Esophagus squamous epithelium (tissue), 5 donors: ENCODE data around the gene COL4A2. TPM values are rescaled to one million over a fixed set of nuclear protein-coding genes. Genes with fewer than 3 reads are reported as not detected.

ENCODE experiments used
- DNase-seq: peaks from one replicate; lab custom pipeline; 2025; lab: John Stamatoyannopoulos, UW
- H3K27ac ChIP-seq, 4 donors: fragments of 200-600 bp; sonication (generic); one replicate each; pipeline ENCODE4 v1.5.1; 2016 to 2019; ENCODE audit warnings: mild to moderate bottlenecking in 1 of 4
- H3K27me3 ChIP-seq, 4 donors: fragments of 200-600 bp; sonication (generic); 1 replicate in 3 of 4; 2 replicates in 1 of 4; pipeline versions ENCODE4 v1.5.1 to v1.6.0; 2017 to 2021; ENCODE audit warnings: antibody characterized with exemption in 1 of 4
- H3K36me3 ChIP-seq, 3 donors: fragments of 200-600 bp; sonication (generic); one replicate each; pipeline ENCODE4 v1.5.1; 2016 to 2019
- H3K4me1 ChIP-seq, 3 donors: fragments of 200-600 bp; sonication (generic); one replicate each; pipeline ENCODE4 v1.5.1; 2017 to 2019
- H3K4me3 ChIP-seq, 4 donors: fragments of 200-600 bp; sonication (generic); 1 replicate in 3 of 4; 2 replicates in 1 of 4; pipeline ENCODE4 v1.5.1; 2016 to 2019; ENCODE audit warnings: mild to moderate bottlenecking in 2 of 4, moderate library complexity in 1 of 4
- H3K9me3 ChIP-seq, 3 donors: fragments of 200-600 bp; sonication (generic); one replicate each; pipeline ENCODE4 v1.5.1; 2016 to 2019
- POLR2A ChIP-seq, 4 donors: fragments of 450-650 bp; IDR thresholded peaks; one replicate each; pipeline ENCODE4 v1.6.1; 2017; ENCODE audit warnings: antibody characterized with exemption in 4 of 4, mild to moderate bottlenecking in 4 of 4, moderate library complexity in 3 of 4
- WGBS, 2 donors: methylation state at CpG; one replicate each; pipeline ENCODE4 v1.1.5; 2018; 5-methylcytosine and 5-hydroxymethylcytosine counted together
- intact Hi-C: fragments of 100-400 bp; cut with DNase I; formaldehyde crosslinking; loops from one replicate; pipeline ENCODE4 v1.15.0; 2022
- total RNA-seq, 4 donors: library from RNA; depleted of rRNA; stranded (reverse); fragments of >200 nt; gene quantifications; one replicate each; pipeline ENCODE4 v1.1.0, GENCODE V29; 2016
- TF ChIP-seq, protein P1 (sequence below), 6 experiments: fragments of 450-650 bp in 4 of 6; fragments of 200-600 bp in 2 of 6; sonication (generic) in 2 of 6; IDR thresholded peaks; one replicate each; pipeline ENCODE4 v1.5.1; 2016 to 2019; ENCODE audit warnings: antibody characterized with exemption in 6 of 6, mild to moderate bottlenecking in 4 of 6, moderate library complexity in 4 of 6
- donor health status: DM: yes; HTN: yes; CAD: no.

The COL4A2 gene
- total RNA-seq, 4 donors from 2014 or later, result 11.9 to 102 (median 43.5) TPM

DNA sequence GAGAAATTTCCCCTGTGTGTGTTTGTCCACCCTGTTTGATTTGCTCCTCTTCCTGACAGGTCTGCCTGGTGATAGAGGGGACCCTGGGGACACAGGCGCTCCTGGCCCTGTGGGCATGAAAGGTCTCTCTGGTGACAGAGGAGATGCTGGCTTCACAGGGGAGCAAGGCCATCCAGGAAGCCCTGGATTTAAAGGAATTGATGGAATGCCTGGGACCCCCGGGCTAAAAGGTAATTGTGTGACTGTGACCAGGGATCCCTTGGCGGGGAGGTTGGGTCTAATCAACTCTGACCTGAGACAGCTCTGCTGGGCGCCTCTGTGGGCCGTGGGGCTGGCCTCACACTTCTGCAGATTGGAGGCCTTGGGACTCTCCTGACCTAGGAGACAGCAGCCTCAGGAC is 173.1 kb downstream of the COL4A2 start:
- no peak for DNase-seq
- H3K4me3 ChIP-seq, result no peak overlapping the region
- TF ChIP-seq, protein P1, sequence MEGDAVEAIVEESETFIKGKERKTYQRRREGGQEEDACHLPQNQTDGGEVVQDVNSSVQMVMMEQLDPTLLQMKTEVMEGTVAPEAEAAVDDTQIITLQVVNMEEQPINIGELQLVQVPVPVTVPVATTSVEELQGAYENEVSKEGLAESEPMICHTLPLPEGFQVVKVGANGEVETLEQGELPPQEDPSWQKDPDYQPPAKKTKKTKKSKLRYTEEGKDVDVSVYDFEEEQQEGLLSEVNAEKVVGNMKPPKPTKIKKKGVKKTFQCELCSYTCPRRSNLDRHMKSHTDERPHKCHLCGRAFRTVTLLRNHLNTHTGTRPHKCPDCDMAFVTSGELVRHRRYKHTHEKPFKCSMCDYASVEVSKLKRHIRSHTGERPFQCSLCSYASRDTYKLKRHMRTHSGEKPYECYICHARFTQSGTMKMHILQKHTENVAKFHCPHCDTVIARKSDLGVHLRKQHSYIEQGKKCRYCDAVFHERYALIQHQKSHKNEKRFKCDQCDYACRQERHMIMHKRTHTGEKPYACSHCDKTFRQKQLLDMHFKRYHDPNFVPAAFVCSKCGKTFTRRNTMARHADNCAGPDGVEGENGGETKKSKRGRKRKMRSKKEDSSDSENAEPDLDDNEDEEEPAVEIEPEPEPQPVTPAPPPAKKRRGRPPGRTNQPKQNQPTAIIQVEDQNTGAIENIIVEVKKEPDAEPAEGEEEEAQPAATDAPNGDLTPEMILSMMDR (IDR thresholded peaks at IDR 0.05), result no peak
- TF ChIP-seq POLR2A (IDR thresholded peaks at IDR 0.05), result no peak
- H3K36me3 ChIP-seq, result peaks cover 0 to 59% (median 0%) of the 10 kb centered on the region in 3 donors
- intact Hi-C loops, result no loop called here
- 66% methylated on average over 3 of the region's 5 CpGs; no CpG with 5 or more reads in 1 of the 2 donors for WGBS, 2 donors
- H3K9me3 ChIP-seq, result no peaks in the 10 kb centered on the region
- H3K27ac ChIP-seq, result peak overlapping the region in 3 of 4 donors; percentile 36 to 68 (median 56)
- peaks cover 0 to 14% (median 6%) of the 10 kb centered on the region in 3 donors for H3K4me1 ChIP-seq
- H3K27me3 ChIP-seq, result no peaks in the 10 kb centered on the region

DNA sequence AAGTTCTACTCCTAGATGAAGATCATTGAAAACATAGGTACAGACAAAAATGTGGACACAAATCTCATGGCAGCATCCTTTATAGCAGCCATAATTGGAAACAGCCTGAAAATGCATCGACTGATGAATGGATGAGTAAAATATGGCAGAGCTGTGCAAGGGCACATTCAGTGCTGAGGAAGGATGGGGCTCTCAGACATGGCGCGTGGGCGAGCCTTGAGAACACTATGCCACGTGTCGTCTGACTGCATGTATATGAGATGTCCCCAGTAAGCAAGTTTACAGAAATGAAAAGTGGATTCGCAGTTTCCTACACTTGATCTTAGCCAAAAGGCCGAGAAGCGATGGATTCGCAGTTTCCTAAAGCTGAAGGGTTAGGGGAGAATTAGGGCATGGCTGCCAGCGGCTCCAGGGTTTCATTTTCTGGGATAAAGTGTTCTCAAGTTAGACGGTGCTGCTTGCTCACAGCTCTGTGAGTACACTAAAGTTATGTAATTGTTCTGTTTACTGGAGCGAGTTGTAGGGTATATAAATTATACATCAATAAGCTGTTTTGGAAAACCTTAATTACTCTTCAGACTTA is 176.4 kb downstream of the COL4A2 start:
- Histone ChIP-seq H3K4me1 (peaks cover 0 to 11% (median 6%) of the 10 kb centered on the region in 3 donors), H3K27ac (peak overlapping the region in 3 of 4 donors; percentile 7 to 45 (median 39)), H3K9me3 (no peaks in the 10 kb centered on the region), H3K36me3 (peaks cover 0 to 51% (median 0%) of the 10 kb centered on the region in 3 donors), H3K27me3 (no peaks in the 10 kb centered on the region), H3K4me3 (no peak overlapping the region)
- TF ChIP-seq, protein P1 (IDR thresholded peaks at IDR 0.05), result no peak
- TF ChIP-seq POLR2A (IDR thresholded peaks at IDR 0.05), result no peak
- intact Hi-C loops, result no loop called here
- no peak for DNase-seq
- WGBS, 2 donors, result 81 to 88% methylated on average over 13 of the region's 13 CpGs

DNA sequence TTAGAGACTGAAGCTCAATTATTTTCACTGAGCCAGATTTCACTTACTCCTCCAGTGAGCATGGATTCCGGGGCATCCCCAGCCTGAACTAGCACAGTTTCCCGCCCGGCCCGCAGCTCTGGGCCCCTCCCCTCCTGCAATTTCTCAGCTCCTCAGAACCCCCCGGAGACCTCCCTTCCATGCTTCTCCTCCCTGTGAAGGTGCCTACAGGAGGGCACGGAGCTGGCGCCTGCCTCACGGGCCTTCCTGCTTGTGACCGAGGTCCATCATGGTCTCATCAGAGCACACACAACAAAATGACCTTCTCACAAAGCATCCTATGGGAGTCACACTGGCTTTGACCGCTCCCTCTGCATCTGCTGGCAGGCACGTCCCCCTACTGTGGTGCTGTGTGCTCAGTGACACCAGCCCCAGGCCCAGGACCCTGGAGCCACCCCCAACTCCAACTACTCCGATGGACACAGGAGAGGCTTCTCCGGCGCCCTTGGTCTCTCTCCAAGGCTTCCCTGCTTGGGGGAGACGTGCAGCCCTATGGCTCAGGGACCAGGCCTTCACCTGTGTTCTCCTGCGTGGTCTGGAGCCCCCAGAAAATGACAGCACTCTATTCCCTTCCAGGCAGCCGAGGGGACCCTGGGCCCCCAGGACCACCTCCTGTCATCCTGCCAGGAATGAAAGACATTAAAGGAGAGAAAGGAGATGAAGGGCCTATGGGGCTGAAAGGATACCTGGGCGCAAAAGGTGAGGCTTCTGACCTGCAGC is 177.4 kb downstream of the COL4A2 start:
- intact Hi-C loops, result no loop called here
- H3K27me3 ChIP-seq, result no peaks in the 10 kb centered on the region

GRCh38 chr13:110485604-110486003 is 178.5 kb downstream of the COL4A2 start:
- no peak overlapping the region for H3K4me3 ChIP-seq
- intact Hi-C loops, result no loop called here
- TF ChIP-seq, protein P1 (IDR thresholded peaks at IDR 0.05), result no peak
- TF ChIP-seq POLR2A (IDR thresholded peaks at IDR 0.05), result no peak
- H3K27ac ChIP-seq, result no peak overlapping the region
- H3K27me3 ChIP-seq, result no peaks in the 10 kb centered on the region
- peaks cover 0 to 61% (median 0%) of the 10 kb centered on the region in 3 donors for H3K36me3 ChIP-seq
- no peaks in the 10 kb centered on the region for H3K9me3 ChIP-seq
- H3K4me1 ChIP-seq, result no peaks in the 10 kb centered on the region
- WGBS, 2 donors, result 63 to 85% methylated on average over 2 to 3 of the region's 9 CpGs
- no peak for DNase-seq

More for the DNA sequence above, 177.4 kb downstream of the COL4A2 start:
- 60 to 79% methylated on average over 1 to 4 of the region's 18 CpGs for WGBS, 2 donors
- DNase-seq, result no peak
- Histone ChIP-seq H3K36me3 (peaks cover 0 to 56% (median 0%) of the 10 kb centered on the region in 3 donors), H3K27ac (peak overlapping the region in 1 of 4 donors; percentile 53), H3K9me3 (no peaks in the 10 kb centered on the region), H3K4me1 (peaks cover 0 to 1% (median under 1%) of the 10 kb centered on the region in 3 donors), H3K4me3 (no peak overlapping the region)
- TF ChIP-seq, protein P1 (IDR thresholded peaks at IDR 0.05), result no peak
- TF ChIP-seq POLR2A (IDR thresholded peaks at IDR 0.05), result no peak
